ENCODE data around the gene ZNF521. TPM values are rescaled to one million over a fixed set of nuclear protein-coding genes. Genes with fewer than 3 reads are reported as not detected.

The ZNF521 gene
- total and polyA plus RNA-seq, 2 experiments from 2014 or later, result 3.1 to 9.2 TPM

DNA sequence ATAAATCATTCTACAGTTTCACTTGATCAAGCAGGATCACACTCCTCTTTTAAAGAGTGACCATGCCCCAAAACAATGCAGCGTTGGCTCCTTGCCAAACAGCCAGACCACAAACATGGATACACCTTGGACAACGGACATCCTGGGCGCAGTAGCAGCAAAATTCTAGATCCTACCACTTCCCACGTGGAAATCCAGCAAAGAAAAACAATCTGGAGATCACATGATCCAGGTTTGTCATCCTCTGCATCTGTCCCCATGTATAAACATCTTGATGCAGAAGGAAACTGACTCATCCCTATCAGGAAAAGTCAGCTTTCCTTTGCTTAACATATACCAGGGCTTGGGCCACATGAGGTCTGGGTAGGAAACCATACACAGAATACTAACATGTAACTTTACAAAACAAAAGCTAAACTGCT is 53.1 kb downstream of the ZNF521 start:
- Histone ChIP-seq H4K20me1 (replicated peaks; ENCODE audit: insufficient read depth) (no peaks in the 10 kb centered on the region), H3F3A (replicated peaks; ENCODE audit: low read depth) (no peaks in the 10 kb centered on the region), H3K27me3 (ENCODE audit: insufficient read depth) (no peaks in the 10 kb centered on the region), H3K36me3 (ENCODE audit: insufficient read depth) (no peaks in the 10 kb centered on the region), H3K79me2 (replicated peaks; ENCODE audit: insufficient read depth) (no peaks in the 10 kb centered on the region), H3K9me2 (ENCODE audit: insufficient read depth) (no peaks in the 10 kb centered on the region), H3K4me1 (ENCODE audit: insufficient read depth) (no peaks in the 10 kb centered on the region), H2AFZ (no peak overlapping the region), H3K27ac (ENCODE audit: low read depth) (no peak overlapping the region), H3K4me2 (no peak overlapping the region), H3K4me3 (no peak overlapping the region)
- Mint-ChIP-seq H3K27ac (no peak overlapping the region), H3K4me3 (no peak overlapping the region), H3K4me1 (no peaks in the 10 kb centered on the region; the same call in 2 of the 3 replicates), H3K36me3 (ENCODE audit: low read depth) (no peaks in the 10 kb centered on the region), H3K9me3 (no peaks in the 10 kb centered on the region), H3K27me3 (ENCODE audit: insufficient read depth, low read depth, poor library complexity) (no peaks in the 10 kb centered on the region)
- TF ChIP-seq NANOG (IDR thresholded peaks at IDR 0.05; ENCODE audit: borderline replicate concordance), result no peak
- no peak for TF ChIP-seq EZH2 (IDR thresholded peaks at IDR 0.05; ENCODE audit: low read depth, unreplicated experiment)
- TF ChIP-seq CTCF (conservative IDR thresholded peaks at IDR 0.05; ENCODE audit: low read depth in 2 of 2), result no peak
- TF ChIP-seq CREB1 (CRISPR knock-in tag; IDR thresholded peaks at IDR 0.05; ENCODE audit: low read depth), result no peak
- TF ChIP-seq ETS1 (IDR thresholded peaks at IDR 0.05), result no peak
- no peak for TF ChIP-seq JUNB (IDR thresholded peaks at IDR 0.05; ENCODE audit: unreplicated experiment)
- TF ChIP-seq, protein P1, sequence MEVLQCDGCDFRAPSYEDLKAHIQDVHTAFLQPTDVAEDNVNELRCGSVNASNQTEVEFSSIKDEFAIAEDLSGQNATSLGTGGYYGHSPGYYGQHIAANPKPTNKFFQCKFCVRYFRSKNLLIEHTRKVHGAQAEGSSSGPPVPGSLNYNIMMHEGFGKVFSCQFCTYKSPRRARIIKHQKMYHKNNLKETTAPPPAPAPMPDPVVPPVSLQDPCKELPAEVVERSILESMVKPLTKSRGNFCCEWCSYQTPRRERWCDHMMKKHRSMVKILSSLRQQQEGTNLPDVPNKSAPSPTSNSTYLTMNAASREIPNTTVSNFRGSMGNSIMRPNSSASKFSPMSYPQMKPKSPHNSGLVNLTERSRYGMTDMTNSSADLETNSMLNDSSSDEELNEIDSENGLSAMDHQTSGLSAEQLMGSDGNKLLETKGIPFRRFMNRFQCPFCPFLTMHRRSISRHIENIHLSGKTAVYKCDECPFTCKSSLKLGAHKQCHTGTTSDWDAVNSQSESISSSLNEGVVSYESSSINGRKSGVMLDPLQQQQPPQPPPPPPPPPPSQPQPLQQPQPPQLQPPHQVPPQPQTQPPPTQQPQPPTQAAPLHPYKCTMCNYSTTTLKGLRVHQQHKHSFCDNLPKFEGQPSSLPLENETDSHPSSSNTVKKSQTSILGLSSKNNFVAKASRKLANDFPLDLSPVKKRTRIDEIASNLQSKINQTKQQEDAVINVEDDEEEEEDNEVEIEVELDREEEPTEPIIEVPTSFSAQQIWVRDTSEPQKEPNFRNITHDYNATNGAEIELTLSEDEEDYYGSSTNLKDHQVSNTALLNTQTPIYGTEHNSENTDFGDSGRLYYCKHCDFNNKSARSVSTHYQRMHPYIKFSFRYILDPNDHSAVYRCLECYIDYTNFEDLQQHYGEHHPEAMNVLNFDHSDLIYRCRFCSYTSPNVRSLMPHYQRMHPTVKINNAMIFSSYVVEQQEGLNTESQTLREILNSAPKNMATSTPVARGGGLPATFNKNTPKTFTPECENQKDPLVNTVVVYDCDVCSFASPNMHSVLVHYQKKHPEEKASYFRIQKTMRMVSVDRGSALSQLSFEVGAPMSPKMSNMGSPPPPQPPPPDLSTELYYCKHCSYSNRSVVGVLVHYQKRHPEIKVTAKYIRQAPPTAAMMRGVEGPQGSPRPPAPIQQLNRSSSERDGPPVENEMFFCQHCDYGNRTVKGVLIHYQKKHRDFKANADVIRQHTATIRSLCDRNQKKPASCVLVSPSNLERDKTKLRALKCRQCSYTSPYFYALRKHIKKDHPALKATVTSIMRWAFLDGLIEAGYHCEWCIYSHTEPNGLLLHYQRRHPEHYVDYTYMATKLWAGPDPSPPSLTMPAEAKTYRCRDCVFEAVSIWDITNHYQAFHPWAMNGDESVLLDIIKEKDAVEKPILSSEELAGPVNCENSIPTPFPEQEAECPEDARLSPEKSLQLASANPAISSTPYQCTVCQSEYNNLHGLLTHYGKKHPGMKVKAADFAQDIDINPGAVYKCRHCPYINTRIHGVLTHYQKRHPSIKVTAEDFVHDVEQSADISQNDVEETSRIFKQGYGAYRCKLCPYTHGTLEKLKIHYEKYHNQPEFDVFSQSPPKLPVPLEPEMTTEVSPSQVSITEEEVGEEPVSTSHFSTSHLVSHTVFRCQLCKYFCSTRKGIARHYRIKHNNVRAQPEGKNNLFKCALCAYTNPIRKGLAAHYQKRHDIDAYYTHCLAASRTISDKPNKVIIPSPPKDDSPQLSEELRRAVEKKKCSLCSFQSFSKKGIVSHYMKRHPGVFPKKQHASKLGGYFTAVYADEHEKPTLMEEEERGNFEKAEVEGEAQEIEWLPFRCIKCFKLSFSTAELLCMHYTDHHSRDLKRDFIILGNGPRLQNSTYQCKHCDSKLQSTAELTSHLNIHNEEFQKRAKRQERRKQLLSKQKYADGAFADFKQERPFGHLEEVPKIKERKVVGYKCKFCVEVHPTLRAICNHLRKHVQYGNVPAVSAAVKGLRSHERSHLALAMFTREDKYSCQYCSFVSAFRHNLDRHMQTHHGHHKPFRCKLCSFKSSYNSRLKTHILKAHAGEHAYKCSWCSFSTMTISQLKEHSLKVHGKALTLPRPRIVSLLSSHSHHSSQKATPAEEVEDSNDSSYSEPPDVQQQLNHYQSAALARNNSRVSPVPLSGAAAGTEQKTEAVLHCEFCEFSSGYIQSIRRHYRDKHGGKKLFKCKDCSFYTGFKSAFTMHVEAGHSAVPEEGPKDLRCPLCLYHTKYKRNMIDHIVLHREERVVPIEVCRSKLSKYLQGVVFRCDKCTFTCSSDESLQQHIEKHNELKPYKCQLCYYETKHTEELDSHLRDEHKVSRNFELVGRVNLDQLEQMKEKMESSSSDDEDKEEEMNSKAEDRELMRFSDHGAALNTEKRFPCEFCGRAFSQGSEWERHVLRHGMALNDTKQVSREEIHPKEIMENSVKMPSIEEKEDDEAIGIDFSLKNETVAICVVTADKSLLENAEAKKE (CRISPR knock-in tag; IDR thresholded peaks at IDR 0.05), result no peak
- TF ChIP-seq, protein P2, sequence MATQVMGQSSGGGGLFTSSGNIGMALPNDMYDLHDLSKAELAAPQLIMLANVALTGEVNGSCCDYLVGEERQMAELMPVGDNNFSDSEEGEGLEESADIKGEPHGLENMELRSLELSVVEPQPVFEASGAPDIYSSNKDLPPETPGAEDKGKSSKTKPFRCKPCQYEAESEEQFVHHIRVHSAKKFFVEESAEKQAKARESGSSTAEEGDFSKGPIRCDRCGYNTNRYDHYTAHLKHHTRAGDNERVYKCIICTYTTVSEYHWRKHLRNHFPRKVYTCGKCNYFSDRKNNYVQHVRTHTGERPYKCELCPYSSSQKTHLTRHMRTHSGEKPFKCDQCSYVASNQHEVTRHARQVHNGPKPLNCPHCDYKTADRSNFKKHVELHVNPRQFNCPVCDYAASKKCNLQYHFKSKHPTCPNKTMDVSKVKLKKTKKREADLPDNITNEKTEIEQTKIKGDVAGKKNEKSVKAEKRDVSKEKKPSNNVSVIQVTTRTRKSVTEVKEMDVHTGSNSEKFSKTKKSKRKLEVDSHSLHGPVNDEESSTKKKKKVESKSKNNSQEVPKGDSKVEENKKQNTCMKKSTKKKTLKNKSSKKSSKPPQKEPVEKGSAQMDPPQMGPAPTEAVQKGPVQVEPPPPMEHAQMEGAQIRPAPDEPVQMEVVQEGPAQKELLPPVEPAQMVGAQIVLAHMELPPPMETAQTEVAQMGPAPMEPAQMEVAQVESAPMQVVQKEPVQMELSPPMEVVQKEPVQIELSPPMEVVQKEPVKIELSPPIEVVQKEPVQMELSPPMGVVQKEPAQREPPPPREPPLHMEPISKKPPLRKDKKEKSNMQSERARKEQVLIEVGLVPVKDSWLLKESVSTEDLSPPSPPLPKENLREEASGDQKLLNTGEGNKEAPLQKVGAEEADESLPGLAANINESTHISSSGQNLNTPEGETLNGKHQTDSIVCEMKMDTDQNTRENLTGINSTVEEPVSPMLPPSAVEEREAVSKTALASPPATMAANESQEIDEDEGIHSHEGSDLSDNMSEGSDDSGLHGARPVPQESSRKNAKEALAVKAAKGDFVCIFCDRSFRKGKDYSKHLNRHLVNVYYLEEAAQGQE (IDR thresholded peaks at IDR 0.05; ENCODE audit: unreplicated experiment), result no peak
- no peak for TF ChIP-seq ZNF114 (CRISPR knock-in tag; IDR thresholded peaks at IDR 0.05)
- TF ChIP-seq STAT1 (IDR thresholded peaks at IDR 0.05; ENCODE audit: unreplicated experiment), result no peak
- TF ChIP-seq EZH2phosphoT487 (IDR thresholded peaks at IDR 0.05; ENCODE audit: unreplicated experiment), result no peak
- no peak for TF ChIP-seq ZNF331 (CRISPR knock-in tag; IDR thresholded peaks at IDR 0.05; ENCODE audit: low read depth)
- TF ChIP-seq POLR2AphosphoS5 (IDR thresholded peaks at IDR 0.05; ENCODE audit: low read depth), result no peak
- DNase-seq (ENCODE audit: low spot score), result no peak
- no peak for ATAC-seq

Measured in GM23338 (cell line).